ENCODE results near the gene GABPB1.

GRCh38 chr15:50281427-50281826 is 73.6 kb downstream of the GABPB1 start:
- TF ChIP-seq CTCF (optimal IDR thresholded peaks at IDR 0.05 in 1 of 3, IDR thresholded peaks at IDR 0.05 in 1 of 3, conservative IDR thresholded peaks at IDR 0.05 in 1 of 3; ENCODE audit: extremely low read depth in 1 of 3, insufficient read depth in 2 of 3, low read length in 3 of 3) (no peak), EZH2 (IDR thresholded peaks at IDR 0.05; ENCODE audit: low read length) (no peak)
